Nephron progenitor cell (in vitro differentiated cells): Measurements from ENCODE around the gene P2RX3.

Source experiments
- DNase-seq: peaks from one replicate; pipeline ENCODE4 v3.0.0; 2021
- H3K27ac Mint-ChIP-seq: 2 replicates; pipeline ENCODE4 v1.8.0; 2021; ENCODE audit warnings: mild to moderate bottlenecking, moderate library complexity, mixed read lengths
- H3K27me3 Mint-ChIP-seq: 2 replicates; pipeline ENCODE4 v1.8.0; 2021; ENCODE audit warnings: mild to moderate bottlenecking, low read depth, mixed read lengths; ENCODE audit not compliant: poor library complexity
- H3K36me3 Mint-ChIP-seq: 2 replicates; pipeline ENCODE4 v1.8.0; 2021; ENCODE audit warnings: low read depth, mixed read lengths
- H3K4me1 Mint-ChIP-seq: 2 replicates; pipeline ENCODE4 v1.8.0; 2021; ENCODE audit warnings: mixed read lengths
- H3K4me3 Mint-ChIP-seq: 2 replicates; pipeline ENCODE4 v1.8.0; 2021; ENCODE audit warnings: mild to moderate bottlenecking, moderate library complexity, mixed read lengths
- H3K9me3 Mint-ChIP-seq: 2 replicates; pipeline ENCODE4 v1.8.0; 2021; ENCODE audit warnings: mild to moderate bottlenecking, moderate library complexity, mixed read lengths
- CTCF ChIP-seq: fragments of 200-600 bp; sonication (generic); IDR thresholded peaks from 2 replicates; pipeline ENCODE4 v1.5.0; 2021; ENCODE audit warnings: antibody characterized with exemption

Gene P2RX3

GRCh38 chr11:57348636-57349313 is 10.6 kb downstream of the P2RX3 start:
- H3K27ac Mint-ChIP-seq, result peak overlapping the region; percentile 25
- peaks cover 81% of the 10 kb centered on the region for H3K4me1 Mint-ChIP-seq
- H3K27me3 Mint-ChIP-seq, result peaks cover 4% of the 10 kb centered on the region
- H3K4me3 Mint-ChIP-seq, result no peak overlapping the region
- TF ChIP-seq CTCF, result no peak
- DNase-seq, result no peak
- peaks cover 21% of the 10 kb centered on the region for H3K9me3 Mint-ChIP-seq
- peaks cover 8% of the 10 kb centered on the region for H3K36me3 Mint-ChIP-seq

- Mint-ChIP-seq H3K9me3 (peaks cover 21% of the 10 kb centered on the region), H3K36me3 (peaks cover 8% of the 10 kb centered on the region), H3K27ac (no peak overlapping the region), H3K27me3 (peaks cover 7% of the 10 kb centered on the region), H3K4me3 (peak overlapping the region; percentile 44), H3K4me1 (peaks cover 83% of the 10 kb centered on the region)
- peak; percentile 83 for TF ChIP-seq CTCF
- DNase-seq, result peak; percentile 92
Observed at GRCh38 chr11:57349491-57350274, 11.5 kb downstream of the P2RX3 start.

GRCh38 chr11:57353036-57353435 is 14.9 kb downstream of the P2RX3 start:
- Mint-ChIP-seq H3K27me3 (peaks cover 7% of the 10 kb centered on the region), H3K4me1 (peaks cover 72% of the 10 kb centered on the region), H3K36me3 (peaks cover 8% of the 10 kb centered on the region), H3K9me3 (peaks cover 21% of the 10 kb centered on the region), H3K4me3 (peak overlapping the region; percentile 48), H3K27ac (peak overlapping the region; percentile 30)
- no peak for TF ChIP-seq CTCF
- DNase-seq, result no peak

- H3K9me3 Mint-ChIP-seq, result peaks cover 21% of the 10 kb centered on the region
- TF ChIP-seq CTCF, result no peak
- no peak for DNase-seq
- peaks cover 7% of the 10 kb centered on the region for H3K27me3 Mint-ChIP-seq
- peak overlapping the region; percentile 30 for H3K27ac Mint-ChIP-seq
- H3K36me3 Mint-ChIP-seq, result peaks cover 8% of the 10 kb centered on the region
- H3K4me1 Mint-ChIP-seq, result peaks cover 70% of the 10 kb centered on the region
- H3K4me3 Mint-ChIP-seq, result peak overlapping the region; percentile 48
Observed at GRCh38 chr11:57353446-57353845, 15.3 kb downstream of the P2RX3 start.

GRCh38 chr11:57353852-57354251 is 15.7 kb downstream of the P2RX3 start:
- Mint-ChIP-seq H3K9me3 (peaks cover 21% of the 10 kb centered on the region), H3K27me3 (peaks cover 7% of the 10 kb centered on the region), H3K4me1 (peaks cover 70% of the 10 kb centered on the region), H3K4me3 (peak overlapping the region; percentile 48), H3K27ac (peak overlapping the region; percentile 30), H3K36me3 (peaks cover 8% of the 10 kb centered on the region)
- DNase-seq, result no peak
- no peak for TF ChIP-seq CTCF
